Stomach (tissue), 4 donors: ENCODE results near the gene KRTAP19-8.

Source experiments
- CTCF ChIP-seq, 7 experiments: fragments of 450-650 bp in 4 of 7; fragments of 200-600 bp in 3 of 7; sonication (generic) in 3 of 7; IDR thresholded peaks; one replicate each; pipeline ENCODE4 v1.5.1; 2016 to 2019; ENCODE audit warnings: antibody characterized with exemption in 7 of 7, control low read depth in 2 of 7, mild to moderate bottlenecking in 1 of 7
- EP300 ChIP-seq: sonication (generic); formaldehyde crosslinking; IDR thresholded peaks from one replicate; pipeline ENCODE4 v1.6.1; 2017; ENCODE audit warnings: antibody characterized with exemption
- POLR2A ChIP-seq, 4 donors: fragments of 450-650 bp; IDR thresholded peaks; one replicate each; pipeline ENCODE4 v1.6.1; 2016; ENCODE audit warnings: antibody characterized with exemption in 4 of 4, control low read depth in 2 of 4, mild to moderate bottlenecking in 1 of 4, moderate library complexity in 1 of 4
- POLR2AphosphoS5 ChIP-seq, 3 donors: sonication (generic); formaldehyde crosslinking; IDR thresholded peaks; one replicate each; pipeline ENCODE4 v1.6.1; 2016; ENCODE audit warnings: antibody characterized with exemption in 3 of 3

DNA sequence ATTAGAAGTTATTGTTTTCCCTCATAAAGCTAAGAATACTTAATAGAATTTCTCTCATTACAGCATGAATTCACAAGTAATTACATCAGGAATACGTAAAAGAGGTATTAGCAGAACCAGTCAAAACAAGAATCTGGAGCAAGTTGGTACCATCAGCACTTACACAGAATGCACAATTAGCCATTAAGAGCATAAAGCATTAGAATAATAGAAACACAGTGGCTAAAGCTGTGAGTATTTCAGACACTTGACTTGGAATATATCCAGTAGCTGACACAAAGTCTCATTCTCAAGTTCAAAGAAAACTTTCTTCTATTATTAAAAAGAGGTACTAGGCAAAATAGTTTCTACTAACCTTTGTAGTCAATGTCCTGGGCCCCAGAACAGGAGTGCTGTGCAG is 49.6 kb downstream of the KRTAP19-8 start:
- TF ChIP-seq POLR2A (IDR thresholded peaks at IDR 0.05) (no peak), CTCF (IDR thresholded peaks at IDR 0.05) (no peak), POLR2AphosphoS5 (IDR thresholded peaks at IDR 0.05) (no peak), EP300 (no peak)
